GM19463 (cell line): ENCODE results near the gene TAS1R2.
"Not testable (repeated sequence)": the region's sequence is repeated elsewhere in the genome, so short reads cannot be mapped to it uniquely, and the experiment has no call there.

ENCODE experiments used
- ATAC-seq: cut with Tn5 transposase; IDR thresholded peaks from one replicate; pipeline ENCODE4 v1.9.1; 2021; ENCODE audit warnings: mild to moderate bottlenecking, moderate library complexity; ENCODE audit not compliant: unreplicated experiment

Gene TAS1R2

GRCh38 chr1:18869847-18870594, 10.6 kb upstream of the TAS1R2 start:
- ATAC-seq: no peak

GRCh38 chr1:18868801-18869424, 9.5 kb upstream of the TAS1R2 start:
- ATAC-seq: no peak

- no peak for ATAC-seq
These were observed 8.9 kb upstream of the TAS1R2 start for GRCh38 chr1:18868354-18868753.

- no peak for ATAC-seq
These were observed 7.4 kb upstream of the TAS1R2 start for GRCh38 chr1:18866846-18867245.

- no peak for ATAC-seq
These were observed 6.9 kb upstream of the TAS1R2 start for GRCh38 chr1:18866314-18866713.

- no peak for ATAC-seq
These were observed 5.7 kb upstream of the TAS1R2 start for GRCh38 chr1:18865176-18865575.

GRCh38 chr1:18861590-18861989, 2.1 kb upstream of the TAS1R2 start:
- no peak for ATAC-seq

GRCh38 chr1:18861082-18861481, 1.6 kb upstream of the TAS1R2 start:
- no peak for ATAC-seq

- no peak for ATAC-seq
These were observed 1.3 kb downstream of the TAS1R2 start for GRCh38 chr1:18858070-18858688.

- no peak for ATAC-seq
These were observed 3.0 kb downstream of the TAS1R2 start for GRCh38 chr1:18856435-18856834.

- ATAC-seq: no peak
These were observed 3.9 kb downstream of the TAS1R2 start for GRCh38 chr1:18855573-18855972.

GRCh38 chr1:18854331-18855025, 5.0 kb downstream of the TAS1R2 start:
- no peak for ATAC-seq

GRCh38 chr1:18852501-18852900, 7.0 kb downstream of the TAS1R2 start:
- no peak for ATAC-seq

- no peak for ATAC-seq
These were observed 10.2 kb downstream of the TAS1R2 start for GRCh38 chr1:18849261-18849711.

- not testable (repeated sequence) for ATAC-seq
These were observed 11.7 kb downstream of the TAS1R2 start for GRCh38 chr1:18847723-18848122.

GRCh38 chr1:18840145-18840544, 19.3 kb downstream of the TAS1R2 start:
- ATAC-seq: no peak

GRCh38 chr1:18836654-18837053, 22.8 kb downstream of the TAS1R2 start:
- no peak for ATAC-seq

- ATAC-seq: not testable (repeated sequence)
These were observed 27.1 kb downstream of the TAS1R2 start for GRCh38 chr1:18832319-18832718.

- no peak for ATAC-seq
These were observed 27.8 kb downstream of the TAS1R2 start for GRCh38 chr1:18831656-18832055.

- ATAC-seq: no peak
These were observed 28.9 kb downstream of the TAS1R2 start for GRCh38 chr1:18830596-18830995.

- no peak for ATAC-seq
These were observed 29.8 kb downstream of the TAS1R2 start for GRCh38 chr1:18829671-18830070.
